ENCODE results near the gene SLC9C1. TPM values are rescaled to one million over a fixed set of nuclear protein-coding genes. Genes with fewer than 3 reads are reported as not detected.

SLC9C1 gene
- polyA plus RNA-seq (not detected in 3 replicates), polyA minus RNA-seq (not detected in 3 replicates)
- not detected for polyA plus RNA-seq (2011; ENCODE audit: low read depth)
- polyA plus RNA-seq (2011; cell fraction: cytosol; rRNA removed): not detected in 2 replicates
- not detected in 2 replicates for polyA plus RNA-seq (2011; cell fraction: nucleus; rRNA removed)
- polyA plus RNA-seq (2012; ENCODE audit: low replicate concordance): not detected in 2 replicates
- not detected for polyA minus RNA-seq (2011; cell fraction: cytosol; rRNA and poly(A)+ RNA removed)
- polyA minus RNA-seq (2011; cell fraction: nucleus; rRNA and poly(A)+ RNA removed): not detected in 2 replicates

- Histone ChIP-seq H3K36me3 (ENCODE audit: control insufficient read depth in 2 of 2, extremely low read depth in 1 of 2, insufficient read depth in 2 of 2, low read length in 2 of 2) (no peaks in the 10 kb centered on the region), H3K27me3 (ENCODE audit: control insufficient read depth, extremely low read depth, insufficient read depth, low read length) (no peaks in the 10 kb centered on the region), H3K4me3 (ENCODE audit: control insufficient read depth in 2 of 3, extremely low read depth in 1 of 3, insufficient read depth in 2 of 3, low read depth in 1 of 3, low read length in 3 of 3) (peak within 1 kb of the TSS in 2 of 3 experiments; percentile 40 to 47), H2AFZ (ENCODE audit: control insufficient read depth, low read length) (peak within 1 kb of the TSS; percentile 93), H3K9me3 (ENCODE audit: control insufficient read depth, low read depth, low read length) (no peaks in the 10 kb centered on the region), H3K4me2 (ENCODE audit: control insufficient read depth, extremely low read depth, insufficient read depth, low read depth, low read length) (peak within 1 kb of the TSS; percentile 82), H3K27ac (ENCODE audit: control insufficient read depth, insufficient read depth, low read length) (no peak within 1 kb of the TSS), H3K9me1 (ENCODE audit: control insufficient read depth, extremely low read depth, insufficient read depth, low read length) (no peaks in the 10 kb centered on the region), H3K79me2 (ENCODE audit: control insufficient read depth, insufficient read depth, low read length) (no peaks in the 10 kb centered on the region), H3K4me1 (ENCODE audit: control insufficient read depth, extremely low read depth, insufficient read depth, low read length) (peaks cover 4% of the 10 kb centered on the region), H4K20me1 (ENCODE audit: control insufficient read depth, extremely low read depth, insufficient read depth, low read length) (no peaks in the 10 kb centered on the region), H3K9ac (ENCODE audit: control insufficient read depth, extremely low read depth, insufficient read depth, low read length) (peak within 1 kb of the TSS; percentile 29)
- FAIRE-seq: peak; percentile 88
- TF ChIP-seq EZH2 (IDR thresholded peaks at IDR 0.05; ENCODE audit: low read length): no peak
- TF ChIP-seq CTCF (optimal IDR thresholded peaks at IDR 0.05 in 1 of 3, IDR thresholded peaks at IDR 0.05 in 1 of 3, conservative IDR thresholded peaks at IDR 0.05 in 1 of 3; ENCODE audit: extremely low read depth in 1 of 3, insufficient read depth in 2 of 3, low read length in 3 of 3): peak in 2 of 3 experiments; percentile 41 to 67
- dilution Hi-C loops (cut with MboI; ENCODE audit: extremely low pct_ligation_motif_present, low sequenced_read_pairs): no loop called here
- no peak for DNase-seq (ENCODE audit: low read depth, low spot score)
Observed at GRCh38 chr3:112293368-112294321, at the start of gene SLC9C1. Gene SLC9C1 (minus strand): TSS chr3:112294216. CDS start chr3:112286791, 7,425 bp downstream.

GRCh38 chr3:112341386-112341785 lies 47.4 kb upstream of the SLC9C1 start:
- Histone ChIP-seq H3K9me1 (ENCODE audit: control insufficient read depth, extremely low read depth, insufficient read depth, low read length) (no peaks in the 10 kb centered on the region), H3K27ac (ENCODE audit: control insufficient read depth, insufficient read depth, low read length) (no peak overlapping the region), H3K4me2 (ENCODE audit: control insufficient read depth, extremely low read depth, insufficient read depth, low read depth, low read length) (no peak overlapping the region), H3K36me3 (ENCODE audit: control insufficient read depth in 2 of 2, extremely low read depth in 1 of 2, insufficient read depth in 2 of 2, low read length in 2 of 2) (no peaks in the 10 kb centered on the region), H3K4me1 (ENCODE audit: control insufficient read depth, extremely low read depth, insufficient read depth, low read length) (no peaks in the 10 kb centered on the region), H4K20me1 (ENCODE audit: control insufficient read depth, extremely low read depth, insufficient read depth, low read length) (no peaks in the 10 kb centered on the region), H3K27me3 (ENCODE audit: control insufficient read depth, extremely low read depth, insufficient read depth, low read length) (no peaks in the 10 kb centered on the region), H3K9ac (ENCODE audit: control insufficient read depth, extremely low read depth, insufficient read depth, low read length) (no peak overlapping the region), H3K4me3 (ENCODE audit: control insufficient read depth in 2 of 3, extremely low read depth in 1 of 3, insufficient read depth in 2 of 3, low read depth in 1 of 3, low read length in 3 of 3) (no peak overlapping the region), H3K9me3 (ENCODE audit: control insufficient read depth, low read depth, low read length) (no peaks in the 10 kb centered on the region), H2AFZ (ENCODE audit: control insufficient read depth, low read length) (no peak overlapping the region), H3K79me2 (ENCODE audit: control insufficient read depth, insufficient read depth, low read length) (no peaks in the 10 kb centered on the region)
- DNase-seq (ENCODE audit: low read depth, low spot score): no peak
- dilution Hi-C loops (cut with MboI; ENCODE audit: extremely low pct_ligation_motif_present, low sequenced_read_pairs): loop anchor here (25.0 kb wide), 1 partner anchor 171 kb away; no protein-coding TSS in a partner anchor
- FAIRE-seq: no peak
- no peak for TF ChIP-seq CTCF (optimal IDR thresholded peaks at IDR 0.05 in 1 of 3, IDR thresholded peaks at IDR 0.05 in 1 of 3, conservative IDR thresholded peaks at IDR 0.05 in 1 of 3; ENCODE audit: extremely low read depth in 1 of 3, insufficient read depth in 2 of 3, low read length in 3 of 3)
- TF ChIP-seq EZH2 (IDR thresholded peaks at IDR 0.05; ENCODE audit: low read length): no peak

All from keratinocyte (primary cell).